ENCODE results near the gene ROBO2. TPM values are rescaled to one million over a fixed set of nuclear protein-coding genes. Genes with fewer than 3 reads are reported as not detected.

Gene ROBO2
- total and polyA plus RNA-seq, 4 experiments from 2014 or later: not detected

DNA sequence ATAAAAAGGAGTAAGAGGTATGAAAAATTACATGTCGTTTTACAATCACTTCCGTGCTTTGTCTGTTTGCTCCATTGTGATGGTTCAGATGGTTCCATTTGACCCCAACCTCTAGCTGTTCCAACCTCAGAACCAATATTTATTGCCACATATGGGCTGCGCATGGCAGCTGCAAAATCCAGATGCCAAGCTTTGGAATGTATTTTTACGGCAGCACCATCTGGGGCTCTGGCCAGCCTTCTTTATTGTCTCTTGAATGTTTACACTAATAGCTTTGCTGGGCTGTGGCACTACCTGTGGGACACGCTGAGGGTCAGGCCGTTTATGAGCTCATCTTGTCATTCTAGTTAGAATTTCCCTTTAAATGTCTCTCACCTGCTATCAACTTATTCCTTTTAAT is 219.8 kb downstream of the ROBO2 start:
- ChIA-PET POLR2A (ENCODE audit: partially characterized antibody) (no interaction called here), CTCF (ENCODE audit: partially characterized antibody) (no interaction called here)
- H3K27me3 Mint-ChIP-seq: no peaks in the 10 kb centered on the region
- H3K9me3 Mint-ChIP-seq: peaks cover 0 to 46% (median 7%) of the 10 kb centered on the region in 8 donors
- no peaks in the 10 kb centered on the region for H3K36me3 ChIP-seq (ENCODE audit: insufficient read depth, low read length)
- H3K4me1 Mint-ChIP-seq: no peaks in the 10 kb centered on the region
- no peak overlapping the region for H3K4me3 Mint-ChIP-seq
- H3K27ac Mint-ChIP-seq: no peak overlapping the region
- no peaks in the 10 kb centered on the region for H3K4me1 ChIP-seq (ENCODE audit: insufficient read depth, low read length)
- H3K27ac ChIP-seq (ENCODE audit: low read depth, low read length): no peak overlapping the region
- intact Hi-C loops (cut with micrococcal nuclease): no loop called here
- H3K4me3 ChIP-seq (ENCODE audit: low read length in 2 of 2): no peak overlapping the region
- no peaks in the 10 kb centered on the region for H3K36me3 Mint-ChIP-seq
- no peaks in the 10 kb centered on the region for H3K27me3 ChIP-seq (ENCODE audit: insufficient read depth, low read length)
- no peaks in the 10 kb centered on the region for H3K9me3 ChIP-seq (ENCODE audit: control insufficient read depth in 1 of 2, low read length in 2 of 2)
- DNase-seq: no peak

DNA sequence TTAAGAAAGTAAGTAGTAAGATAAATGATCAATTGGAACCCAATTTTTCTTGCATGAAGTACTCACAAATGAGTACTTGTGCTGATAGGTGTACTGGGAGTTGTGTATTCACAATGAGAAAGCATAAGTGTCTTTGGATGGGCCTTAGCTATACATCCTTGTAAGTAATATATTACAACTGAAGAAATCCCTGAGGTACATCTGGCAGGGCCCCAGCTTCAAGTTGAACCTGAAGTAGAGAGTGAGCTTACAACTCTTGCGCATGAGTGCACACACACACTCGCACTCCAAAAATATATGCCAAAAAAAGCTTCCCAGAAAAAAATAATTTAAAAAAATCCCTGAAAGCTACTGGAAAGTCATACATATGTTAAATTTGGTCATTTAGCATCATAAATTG is 222.5 kb downstream of the ROBO2 start:
- no peak for DNase-seq
- no peak overlapping the region for H3K4me3 ChIP-seq (ENCODE audit: low read length in 2 of 2)
- H3K27me3 Mint-ChIP-seq: no peaks in the 10 kb centered on the region
- no peaks in the 10 kb centered on the region for H3K36me3 Mint-ChIP-seq
- CTCF ChIA-PET (ENCODE audit: partially characterized antibody): no interaction called here
- H3K27me3 ChIP-seq (ENCODE audit: insufficient read depth, low read length): no peaks in the 10 kb centered on the region
- H3K27ac Mint-ChIP-seq: no peak overlapping the region
- no peaks in the 10 kb centered on the region for H3K4me1 Mint-ChIP-seq
- no peak overlapping the region for H3K4me3 Mint-ChIP-seq
- no peaks in the 10 kb centered on the region for H3K36me3 ChIP-seq (ENCODE audit: insufficient read depth, low read length)
- intact Hi-C loops (cut with micrococcal nuclease): no loop called here
- POLR2A ChIA-PET (ENCODE audit: partially characterized antibody): no interaction called here
- no peak overlapping the region for H3K27ac ChIP-seq (ENCODE audit: low read depth, low read length)
- H3K9me3 ChIP-seq (ENCODE audit: control insufficient read depth in 1 of 2, low read length in 2 of 2): no peaks in the 10 kb centered on the region
- H3K4me1 ChIP-seq (ENCODE audit: insufficient read depth, low read length): no peaks in the 10 kb centered on the region
- H3K9me3 Mint-ChIP-seq: peaks cover 0 to 34% (median 7%) of the 10 kb centered on the region in 8 donors

DNA sequence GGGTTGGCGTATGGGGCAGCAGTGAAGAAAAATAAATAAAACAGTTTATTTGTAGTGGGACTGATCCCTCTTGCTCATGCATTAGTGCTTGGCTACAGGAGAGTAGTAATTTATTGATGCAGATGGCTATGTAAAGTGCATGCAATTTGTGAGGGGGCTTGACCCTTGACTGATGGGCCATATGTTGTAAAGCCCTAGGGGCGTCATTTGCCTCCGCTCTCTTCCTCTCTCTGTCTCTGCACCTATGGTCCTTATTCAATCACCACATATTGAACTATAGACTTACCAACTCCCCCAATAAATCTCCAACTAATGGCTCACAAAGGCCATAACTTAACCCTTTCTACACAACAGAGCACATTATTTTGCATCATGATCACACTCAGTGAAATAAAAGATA is 227.7 kb downstream of the ROBO2 start:
- Mint-ChIP-seq H3K4me1 (no peaks in the 10 kb centered on the region), H3K9me3 (peaks cover 0 to 15% (median 5%) of the 10 kb centered on the region in 8 donors)
- intact Hi-C loops (cut with micrococcal nuclease): no loop called here

DNA sequence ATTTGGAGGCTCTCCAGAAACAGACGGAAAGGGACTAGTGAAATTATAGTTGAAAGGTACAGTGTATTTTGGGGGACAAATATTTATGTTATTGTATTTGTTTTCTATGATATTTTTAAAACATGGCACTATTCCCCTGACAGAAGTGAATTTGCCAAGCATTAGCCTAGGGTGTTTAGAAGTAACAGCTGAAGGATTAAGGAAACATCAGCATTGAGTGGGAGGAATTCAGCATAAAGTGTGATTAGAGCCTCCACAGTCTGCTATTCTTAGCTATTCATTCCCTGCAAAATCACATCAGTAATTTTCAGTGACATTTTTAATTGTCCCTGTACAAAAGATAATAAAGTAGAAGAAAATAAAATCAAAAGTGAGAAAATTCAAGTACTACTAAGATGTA is 231.4 kb downstream of the ROBO2 start:
- DNase-seq: no peak
- ChIA-PET CTCF (ENCODE audit: partially characterized antibody) (no interaction called here), POLR2A (ENCODE audit: partially characterized antibody) (no interaction called here)
- Mint-ChIP-seq H3K36me3 (no peaks in the 10 kb centered on the region), H3K27me3 (no peaks in the 10 kb centered on the region), H3K4me3 (no peak overlapping the region), H3K27ac (no peak overlapping the region), H3K9me3 (peaks cover 0 to 18% (median 5%) of the 10 kb centered on the region in 8 donors), H3K4me1 (no peaks in the 10 kb centered on the region)
- no peaks in the 10 kb centered on the region for H3K36me3 ChIP-seq (ENCODE audit: insufficient read depth, low read length)
- no peak overlapping the region for H3K27ac ChIP-seq (ENCODE audit: low read depth, low read length)
- no peaks in the 10 kb centered on the region for H3K27me3 ChIP-seq (ENCODE audit: insufficient read depth, low read length)
- H3K9me3 ChIP-seq (ENCODE audit: control insufficient read depth in 1 of 2, low read length in 2 of 2): no peaks in the 10 kb centered on the region
- intact Hi-C loops (cut with micrococcal nuclease): no loop called here
- no peaks in the 10 kb centered on the region for H3K4me1 ChIP-seq (ENCODE audit: insufficient read depth, low read length)
- H3K4me3 ChIP-seq (ENCODE audit: low read length in 2 of 2): no peak overlapping the region

More for the DNA sequence above, 227.7 kb downstream of the ROBO2 start:
- no peak for DNase-seq
- Histone ChIP-seq H3K4me3 (ENCODE audit: low read length in 2 of 2) (no peak overlapping the region), H3K9me3 (ENCODE audit: control insufficient read depth in 1 of 2, low read length in 2 of 2) (no peaks in the 10 kb centered on the region), H3K36me3 (ENCODE audit: insufficient read depth, low read length) (no peaks in the 10 kb centered on the region), H3K4me1 (ENCODE audit: insufficient read depth, low read length) (no peaks in the 10 kb centered on the region), H3K27ac (ENCODE audit: low read depth, low read length) (no peak overlapping the region), H3K27me3 (ENCODE audit: insufficient read depth, low read length) (no peaks in the 10 kb centered on the region)
- ChIA-PET CTCF (ENCODE audit: partially characterized antibody) (no interaction called here), POLR2A (ENCODE audit: partially characterized antibody) (no interaction called here)
- H3K36me3 Mint-ChIP-seq: no peaks in the 10 kb centered on the region
- no peak overlapping the region for H3K27ac Mint-ChIP-seq
- no peaks in the 10 kb centered on the region for H3K27me3 Mint-ChIP-seq
- H3K4me3 Mint-ChIP-seq: no peak overlapping the region

DNA sequence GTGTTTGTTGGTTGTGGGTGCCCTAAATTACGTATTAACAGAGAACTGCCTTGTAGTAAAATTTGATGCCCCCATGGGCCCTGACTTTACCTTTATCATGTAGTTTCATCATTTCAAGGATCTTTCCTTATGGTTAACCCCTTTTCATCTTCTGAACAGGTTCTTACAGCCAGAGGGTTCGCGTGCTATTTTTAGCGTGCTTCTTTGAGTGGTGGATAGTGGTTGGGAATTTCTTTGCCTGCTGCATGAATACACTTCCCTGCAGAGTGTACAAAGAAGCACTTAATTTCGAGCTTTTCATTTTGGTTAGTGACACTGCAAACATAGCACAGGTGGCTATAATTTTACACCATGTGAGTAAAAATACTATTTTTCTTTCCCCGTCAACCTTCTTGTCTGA is 231.8 kb downstream of the ROBO2 start:
- intact Hi-C loops (cut with micrococcal nuclease): no loop called here
- no peak for DNase-seq
- Mint-ChIP-seq H3K27ac (no peak overlapping the region), H3K36me3 (no peaks in the 10 kb centered on the region), H3K4me3 (no peak overlapping the region), H3K4me1 (no peaks in the 10 kb centered on the region), H3K9me3 (peaks cover 0 to 16% (median 5%) of the 10 kb centered on the region in 8 donors), H3K27me3 (no peaks in the 10 kb centered on the region)
- Histone ChIP-seq H3K4me1 (ENCODE audit: insufficient read depth, low read length) (no peaks in the 10 kb centered on the region), H3K27me3 (ENCODE audit: insufficient read depth, low read length) (no peaks in the 10 kb centered on the region), H3K27ac (ENCODE audit: low read depth, low read length) (no peak overlapping the region), H3K9me3 (ENCODE audit: control insufficient read depth in 1 of 2, low read length in 2 of 2) (no peaks in the 10 kb centered on the region), H3K36me3 (ENCODE audit: insufficient read depth, low read length) (no peaks in the 10 kb centered on the region), H3K4me3 (ENCODE audit: low read length in 2 of 2) (no peak overlapping the region)
- ChIA-PET CTCF (ENCODE audit: partially characterized antibody) (no interaction called here), POLR2A (ENCODE audit: partially characterized antibody) (no interaction called here)

DNA sequence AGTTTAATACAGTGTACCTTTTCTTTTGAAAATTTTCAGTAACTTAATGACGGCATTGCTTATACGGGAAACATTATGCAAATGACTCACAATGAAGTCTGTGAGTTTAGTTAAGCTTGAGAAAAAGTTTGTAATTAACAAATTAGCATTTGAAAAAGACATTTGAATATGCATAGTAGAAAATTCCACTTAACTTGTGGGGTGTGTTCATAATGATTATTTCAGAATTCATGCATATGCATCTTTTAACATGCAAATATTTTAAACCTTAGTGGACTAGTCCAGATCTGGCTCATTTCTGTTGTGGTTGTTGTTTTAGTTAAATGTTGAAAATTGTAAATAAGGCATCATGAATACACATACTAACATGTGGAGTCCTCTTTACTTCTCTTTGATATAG is 239.4 kb downstream of the ROBO2 start:
- no peaks in the 10 kb centered on the region for H3K36me3 Mint-ChIP-seq
- ChIA-PET POLR2A (ENCODE audit: partially characterized antibody) (no interaction called here), CTCF (ENCODE audit: partially characterized antibody) (no interaction called here)
- no peaks in the 10 kb centered on the region for H3K4me1 ChIP-seq (ENCODE audit: insufficient read depth, low read length)
- H3K27ac ChIP-seq (ENCODE audit: low read depth, low read length): no peak overlapping the region
- intact Hi-C loops (cut with micrococcal nuclease): no loop called here
- DNase-seq: no peak
- H3K9me3 Mint-ChIP-seq: peaks cover 0 to 13% (median 8%) of the 10 kb centered on the region in 8 donors
- no peak overlapping the region for H3K27ac Mint-ChIP-seq
- no peaks in the 10 kb centered on the region for H3K27me3 Mint-ChIP-seq
- H3K4me1 Mint-ChIP-seq: no peaks in the 10 kb centered on the region
- H3K9me3 ChIP-seq (ENCODE audit: control insufficient read depth in 1 of 2, low read length in 2 of 2): no peaks in the 10 kb centered on the region
- H3K4me3 ChIP-seq (ENCODE audit: low read length in 2 of 2): no peak overlapping the region
- no peaks in the 10 kb centered on the region for H3K36me3 ChIP-seq (ENCODE audit: insufficient read depth, low read length)
- no peaks in the 10 kb centered on the region for H3K27me3 ChIP-seq (ENCODE audit: insufficient read depth, low read length)
- H3K4me3 Mint-ChIP-seq: no peak overlapping the region

DNA sequence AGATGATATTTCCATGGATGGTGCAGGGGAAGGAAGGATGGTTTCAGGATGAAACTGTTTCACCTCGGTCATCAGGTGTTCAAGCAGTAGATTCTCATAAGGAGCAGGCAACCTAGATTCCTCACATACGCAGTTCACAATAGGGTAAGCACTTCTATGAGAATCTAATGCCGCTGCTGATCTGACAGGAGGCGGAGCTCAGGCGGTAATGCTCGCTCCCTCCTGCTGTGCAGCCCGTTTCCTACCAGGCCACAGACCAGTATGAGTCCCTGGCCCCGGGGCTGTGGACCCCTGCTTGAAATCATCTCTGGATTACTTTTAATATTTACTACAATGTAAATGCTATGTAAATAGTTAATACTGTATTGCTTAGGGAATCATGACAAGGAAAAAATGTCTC is 241.8 kb downstream of the ROBO2 start:
- Mint-ChIP-seq H3K27ac (no peak overlapping the region), H3K27me3 (no peaks in the 10 kb centered on the region), H3K9me3 (peaks cover 0 to 14% (median 7%) of the 10 kb centered on the region in 8 donors), H3K4me3 (no peak overlapping the region), H3K4me1 (no peaks in the 10 kb centered on the region), H3K36me3 (no peaks in the 10 kb centered on the region)
- no peak for DNase-seq
- H3K4me1 ChIP-seq (ENCODE audit: insufficient read depth, low read length): no peaks in the 10 kb centered on the region
- ChIA-PET POLR2A (ENCODE audit: partially characterized antibody) (no interaction called here), CTCF (ENCODE audit: partially characterized antibody) (no interaction called here)
- no peaks in the 10 kb centered on the region for H3K27me3 ChIP-seq (ENCODE audit: insufficient read depth, low read length)
- H3K4me3 ChIP-seq (ENCODE audit: low read length in 2 of 2): no peak overlapping the region
- H3K27ac ChIP-seq (ENCODE audit: low read depth, low read length): no peak overlapping the region
- intact Hi-C loops (cut with micrococcal nuclease): no loop called here
- H3K9me3 ChIP-seq (ENCODE audit: control insufficient read depth in 1 of 2, low read length in 2 of 2): no peaks in the 10 kb centered on the region
- H3K36me3 ChIP-seq (ENCODE audit: insufficient read depth, low read length): no peaks in the 10 kb centered on the region

DNA sequence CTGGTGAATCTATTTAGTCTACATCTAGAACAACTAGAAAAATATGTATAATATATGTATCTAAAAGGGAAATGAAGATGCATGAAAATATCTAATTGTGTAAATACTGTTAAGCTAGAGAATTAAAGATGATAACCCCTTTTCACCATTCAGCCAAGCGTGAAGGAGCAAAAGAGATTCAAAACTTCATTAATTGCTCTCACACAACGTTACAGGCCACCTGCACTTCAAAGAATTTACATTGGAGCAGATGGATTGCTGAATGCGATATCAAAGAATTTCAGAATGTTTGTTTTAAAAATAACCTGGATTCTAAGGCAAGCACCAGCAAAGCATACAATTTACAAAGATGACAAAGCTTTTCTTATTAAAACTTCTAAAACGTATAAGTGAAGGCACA is 243.2 kb downstream of the ROBO2 start:
- CTCF ChIA-PET (ENCODE audit: partially characterized antibody): no interaction called here
- no peaks in the 10 kb centered on the region for H3K36me3 ChIP-seq (ENCODE audit: insufficient read depth, low read length)
- no peaks in the 10 kb centered on the region for H3K27me3 Mint-ChIP-seq
- H3K4me1 Mint-ChIP-seq: no peaks in the 10 kb centered on the region
- H3K9me3 Mint-ChIP-seq: peaks cover 0 to 19% (median 7%) of the 10 kb centered on the region in 8 donors
- no peaks in the 10 kb centered on the region for H3K4me1 ChIP-seq (ENCODE audit: insufficient read depth, low read length)
- H3K9me3 ChIP-seq (ENCODE audit: control insufficient read depth in 1 of 2, low read length in 2 of 2): no peaks in the 10 kb centered on the region
- no peak for DNase-seq
- no peaks in the 10 kb centered on the region for H3K27me3 ChIP-seq (ENCODE audit: insufficient read depth, low read length)
- H3K4me3 ChIP-seq (ENCODE audit: low read length in 2 of 2): no peak overlapping the region
- intact Hi-C loops (cut with micrococcal nuclease): no loop called here
- H3K27ac ChIP-seq (ENCODE audit: low read depth, low read length): no peak overlapping the region
- no peaks in the 10 kb centered on the region for H3K36me3 Mint-ChIP-seq
- POLR2A ChIA-PET (ENCODE audit: partially characterized antibody): no interaction called here
- no peak overlapping the region for H3K4me3 Mint-ChIP-seq
- H3K27ac Mint-ChIP-seq: no peak overlapping the region

All from CD4-positive, alpha-beta memory T cell (primary cell).